AG10803 (cell line): ENCODE measurements around the gene ARPP21.

Experiments
- DNase-seq: peaks from one replicate; pipeline ENCODE4 v3.0.0; 2010; ENCODE audit warnings: low read depth
- H3K4me3 ChIP-seq: 2 replicates; pipeline ENCODE4 v1.5.1; 2011; ENCODE audit warnings: mild to moderate bottlenecking, low read length, control low read depth
- TF ChIP-seq, protein P1 (sequence below): conservative IDR thresholded peaks from 2 replicates; pipeline ENCODE4 v1.5.1; 2011; ENCODE audit warnings: mild to moderate bottlenecking, low read length, control low read depth, inconsistent platforms

ARPP21 gene

DNA sequence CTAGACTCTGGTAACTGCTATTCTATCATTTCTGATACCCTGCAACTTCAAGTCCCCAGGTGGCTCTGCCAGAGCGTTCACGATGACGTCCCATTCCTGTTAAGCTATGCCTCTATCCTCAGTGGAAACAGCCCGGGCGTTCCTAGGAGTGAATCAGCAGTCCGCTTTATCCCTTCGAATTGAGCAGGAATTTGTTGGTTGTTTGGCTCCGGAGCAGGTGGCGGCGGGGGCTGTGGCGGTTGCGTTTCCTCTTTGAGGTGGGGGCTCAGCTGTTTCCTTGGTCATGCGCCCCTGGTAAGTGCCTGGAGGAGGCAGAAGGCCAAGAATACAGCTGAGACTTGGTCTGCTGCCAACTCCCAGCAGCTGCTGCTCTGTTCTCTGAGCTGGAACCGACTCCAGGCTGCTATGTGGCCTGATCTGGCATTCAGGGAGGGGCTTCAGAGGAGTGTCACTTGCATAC is 25.2 kb downstream of the ARPP21 start:
- DNase-seq, result no peak
- TF ChIP-seq, protein P1, sequence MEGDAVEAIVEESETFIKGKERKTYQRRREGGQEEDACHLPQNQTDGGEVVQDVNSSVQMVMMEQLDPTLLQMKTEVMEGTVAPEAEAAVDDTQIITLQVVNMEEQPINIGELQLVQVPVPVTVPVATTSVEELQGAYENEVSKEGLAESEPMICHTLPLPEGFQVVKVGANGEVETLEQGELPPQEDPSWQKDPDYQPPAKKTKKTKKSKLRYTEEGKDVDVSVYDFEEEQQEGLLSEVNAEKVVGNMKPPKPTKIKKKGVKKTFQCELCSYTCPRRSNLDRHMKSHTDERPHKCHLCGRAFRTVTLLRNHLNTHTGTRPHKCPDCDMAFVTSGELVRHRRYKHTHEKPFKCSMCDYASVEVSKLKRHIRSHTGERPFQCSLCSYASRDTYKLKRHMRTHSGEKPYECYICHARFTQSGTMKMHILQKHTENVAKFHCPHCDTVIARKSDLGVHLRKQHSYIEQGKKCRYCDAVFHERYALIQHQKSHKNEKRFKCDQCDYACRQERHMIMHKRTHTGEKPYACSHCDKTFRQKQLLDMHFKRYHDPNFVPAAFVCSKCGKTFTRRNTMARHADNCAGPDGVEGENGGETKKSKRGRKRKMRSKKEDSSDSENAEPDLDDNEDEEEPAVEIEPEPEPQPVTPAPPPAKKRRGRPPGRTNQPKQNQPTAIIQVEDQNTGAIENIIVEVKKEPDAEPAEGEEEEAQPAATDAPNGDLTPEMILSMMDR, result no peak
- no peak overlapping the region for H3K4me3 ChIP-seq

DNA sequence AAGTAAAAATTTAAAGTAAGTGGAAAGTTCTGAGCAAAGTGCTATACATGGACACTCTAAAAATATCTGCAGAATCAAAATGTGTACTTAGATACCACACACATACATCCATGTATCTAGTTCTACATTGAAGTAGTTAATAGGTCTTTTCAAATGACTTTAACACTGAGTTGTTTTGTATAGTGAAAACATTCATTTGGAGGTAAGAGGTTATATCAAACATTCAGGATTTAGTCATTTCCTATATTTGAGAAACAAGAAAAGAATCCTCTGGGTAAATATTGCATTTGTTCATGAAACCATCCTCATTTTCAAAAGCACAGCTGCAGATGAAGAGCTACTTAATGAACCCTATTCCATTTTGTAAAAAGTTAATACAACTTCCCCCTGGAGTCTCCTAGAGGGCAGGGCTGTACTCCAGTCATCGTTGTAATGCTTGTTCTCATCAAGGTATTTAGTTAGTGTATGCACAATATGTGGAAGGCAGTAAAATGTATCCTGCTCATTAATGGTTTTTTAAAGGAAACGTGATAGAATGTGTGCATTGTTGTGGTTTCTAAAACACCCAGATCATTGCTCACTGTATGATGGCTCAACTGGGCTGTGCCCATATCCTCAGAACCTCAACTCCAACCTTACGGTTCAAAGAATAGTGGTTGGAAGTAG is 26.2 kb downstream of the ARPP21 start:
- no peak overlapping the region for H3K4me3 ChIP-seq
- TF ChIP-seq, protein P1, result no peak
- DNase-seq, result no peak

DNA sequence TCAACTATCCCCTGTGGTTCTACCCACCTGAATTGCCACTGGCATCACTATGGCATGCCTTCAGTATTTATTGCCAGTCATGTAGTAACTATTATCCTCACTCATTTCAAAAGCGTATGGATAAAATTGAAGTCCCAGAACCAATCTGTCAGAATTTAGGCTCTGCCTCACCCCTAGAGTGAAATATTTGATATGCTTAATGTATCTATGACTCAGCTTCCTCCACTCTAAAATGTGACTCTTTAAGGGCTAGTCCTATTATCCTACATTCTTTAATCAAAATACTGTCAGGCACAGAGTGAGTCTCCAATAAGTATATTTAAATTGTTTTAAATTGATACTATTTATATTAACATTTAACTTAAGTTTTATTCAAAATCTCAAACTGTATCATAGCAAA is 27.6 kb downstream of the ARPP21 start:
- DNase-seq, result no peak
- TF ChIP-seq, protein P1, result no peak
- no peak overlapping the region for H3K4me3 ChIP-seq

DNA sequence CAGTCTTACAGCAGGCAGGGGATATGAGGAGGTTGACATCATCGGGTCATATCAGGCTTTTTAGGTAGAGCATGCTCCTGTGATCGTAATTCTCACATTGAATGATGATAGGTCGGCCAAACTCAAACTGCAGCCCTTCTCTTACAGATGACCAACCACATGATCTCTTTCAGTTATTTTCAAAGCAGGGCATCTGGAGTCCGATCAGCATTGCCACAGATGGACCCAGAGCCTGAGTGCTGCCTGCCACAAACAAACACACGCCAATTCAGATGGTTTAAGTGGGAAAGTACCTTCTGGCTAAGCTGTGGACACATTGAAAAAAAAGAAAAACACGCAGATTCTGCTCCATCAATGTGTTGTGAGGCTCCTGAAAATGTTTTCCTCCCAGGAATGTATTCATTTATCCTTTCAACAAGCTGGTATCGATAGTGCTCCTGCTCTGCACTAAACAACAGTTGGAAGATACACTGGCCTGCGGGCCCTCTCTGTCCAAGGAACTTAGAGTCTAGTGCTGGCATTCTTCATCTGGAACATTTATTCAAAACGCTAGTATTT is 31.2 kb downstream of the ARPP21 start:
- H3K4me3 ChIP-seq, result no peak overlapping the region
- no peak for DNase-seq
- TF ChIP-seq, protein P1, result no peak

DNA sequence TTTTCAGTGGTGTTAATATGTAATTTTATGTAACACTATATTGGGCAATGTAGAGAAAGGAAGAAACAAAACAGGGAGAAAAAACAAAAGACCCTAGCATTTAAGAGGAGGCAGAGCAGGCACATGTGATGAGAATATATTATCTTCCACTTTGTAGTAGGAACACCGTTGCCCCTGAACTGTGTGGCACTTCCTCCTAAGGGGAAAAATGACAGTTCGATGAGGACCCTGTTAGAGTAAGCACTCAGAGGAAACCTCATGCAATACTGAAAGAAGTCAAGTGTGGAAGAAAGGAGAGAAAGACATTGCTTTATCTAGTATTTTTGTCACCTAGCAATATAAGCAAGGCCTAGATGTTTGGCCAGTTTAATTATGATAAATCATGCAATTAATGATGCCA is 32.2 kb downstream of the ARPP21 start:
- no peak for DNase-seq
- TF ChIP-seq, protein P1, result no peak
- H3K4me3 ChIP-seq, result no peak overlapping the region

DNA sequence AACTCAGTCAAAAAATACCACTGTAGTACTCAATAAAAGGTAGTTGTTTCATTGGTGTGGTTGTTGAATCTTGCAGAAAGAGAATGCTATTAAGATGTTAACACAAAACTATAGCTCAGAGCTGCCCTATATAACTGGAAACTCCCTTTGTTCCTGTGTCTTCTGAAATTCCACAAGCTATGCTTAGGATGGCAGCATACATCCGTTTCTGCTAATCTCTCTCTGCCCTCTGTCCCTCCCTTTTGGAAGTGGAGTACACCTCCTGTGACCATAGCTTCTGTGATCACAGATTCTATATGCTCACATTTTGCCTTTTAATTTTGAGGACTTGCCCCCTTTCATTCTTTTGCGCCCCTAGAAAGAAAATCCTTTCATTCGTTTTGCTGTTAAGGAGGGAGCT is 33.7 kb downstream of the ARPP21 start:
- H3K4me3 ChIP-seq, result no peak overlapping the region

More for the DNA sequence above, 33.7 kb downstream of the ARPP21 start:
- no peak for DNase-seq
- TF ChIP-seq, protein P1, result no peak
